HG02973 (cell line): ENCODE data around the gene ECD.
"Not testable (repeated sequence)": the region's sequence is repeated elsewhere in the genome, so short reads cannot be mapped to it uniquely, and the experiment has no call there.

Experiments
- ATAC-seq: cut with Tn5 transposase; IDR thresholded peaks from one replicate; pipeline ENCODE4 v1.9.1; 2021; ENCODE audit warnings: moderate library complexity; ENCODE audit not compliant: unreplicated experiment

Gene ECD

GRCh38 chr10:73161079-73161478 is 6.7 kb downstream of the ECD start:
- no peak for ATAC-seq

- no peak for ATAC-seq
Observed at GRCh38 chr10:73159038-73159648, 8.7 kb downstream of the ECD start.

GRCh38 chr10:73156054-73156453 is 11.8 kb downstream of the ECD start:
- ATAC-seq: no peak

GRCh38 chr10:73152009-73152408 is 15.8 kb downstream of the ECD start:
- ATAC-seq: no peak

- ATAC-seq: not testable (repeated sequence)
Observed at GRCh38 chr10:73150633-73151413, 17.0 kb downstream of the ECD start.

- ATAC-seq: no peak
Observed at GRCh38 chr10:73141603-73142002, 26.2 kb downstream of the ECD start.

- ATAC-seq: no peak
Observed at GRCh38 chr10:73139251-73139650, 28.6 kb downstream of the ECD start.

GRCh38 chr10:73136627-73137026 is 31.2 kb downstream of the ECD start:
- no peak for ATAC-seq

GRCh38 chr10:73134727-73135126 is 33.1 kb downstream of the ECD start:
- no peak for ATAC-seq

- ATAC-seq: no peak
Observed at GRCh38 chr10:73131913-73132686, 35.7 kb downstream of the ECD start.

GRCh38 chr10:73131301-73131700 is 36.5 kb downstream of the ECD start:
- ATAC-seq: no peak

- ATAC-seq: no peak
Observed at GRCh38 chr10:73126343-73126742, 41.5 kb downstream of the ECD start.

- no peak for ATAC-seq
Observed at GRCh38 chr10:73119952-73120351, 47.9 kb downstream of the ECD start.

GRCh38 chr10:73119457-73119856 is 48.4 kb downstream of the ECD start:
- no peak for ATAC-seq

GRCh38 chr10:73117976-73118743 is 49.6 kb downstream of the ECD start:
- peak; percentile 52 for ATAC-seq

GRCh38 chr10:73116017-73116416 is 51.8 kb downstream of the ECD start:
- ATAC-seq: no peak

GRCh38 chr10:73113551-73113950 is 54.3 kb downstream of the ECD start:
- ATAC-seq: no peak

- ATAC-seq: not testable (repeated sequence)
Observed at GRCh38 chr10:73112032-73112431, 55.8 kb downstream of the ECD start.

GRCh38 chr10:73110345-73110849 is 57.4 kb downstream of the ECD start, which contains the start of gene NUDT13:
Gene NUDT13, plus strand, starts transcription at chr10:73110455. Its CDS starts 3,911 bp downstream, at chr10:73114366.
- no peak for ATAC-seq

GRCh38 chr10:73109248-73109652 is 58.6 kb downstream of the ECD start:
- not testable (repeated sequence) for ATAC-seq

- no peak for ATAC-seq
Observed at GRCh38 chr10:73106301-73106700, 61.5 kb downstream of the ECD start.
